ENCODE measurements around the gene PTPN6. TPM values are rescaled to one million over a fixed set of nuclear protein-coding genes. Genes with fewer than 3 reads are reported as not detected.
A peak's percentile ranks its signal among the peaks of the same experiment; 100 is the strongest.

PTPN6 gene
- total RNA-seq, 2 experiments from 2014 or later: 37.1 to 116 TPM

DNA sequence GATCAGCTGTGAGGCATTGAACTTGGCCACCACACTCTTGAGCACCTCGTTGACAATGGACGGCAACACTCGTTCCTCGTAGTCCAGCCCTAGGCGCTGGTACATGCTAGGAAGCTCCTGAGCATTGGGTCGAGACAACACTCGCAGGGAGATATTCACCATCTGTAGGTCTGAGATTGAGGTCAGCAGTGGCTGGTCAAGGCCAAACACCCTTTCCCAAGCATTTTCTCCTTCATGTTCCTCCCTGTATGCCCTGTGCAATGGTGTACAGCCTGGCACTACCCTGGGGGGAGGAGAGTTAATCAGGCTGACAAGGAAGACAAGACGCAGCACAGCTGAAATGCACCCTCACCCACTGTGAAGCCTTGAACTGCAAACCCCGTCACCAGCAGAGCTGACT, 17.3 kb downstream of the PTPN6 start:
- intact Hi-C loops (cut with micrococcal nuclease; ENCODE audit: unreplicated experiment): no loop called here
- Histone ChIP-seq H3K4me2 (ENCODE audit: low read length) (peak overlapping the region; percentile 79), H3K4me1 (ENCODE audit: insufficient read depth, low read length, poor library complexity, severe bottlenecking) (peaks cover 61% of the 10 kb centered on the region), H3K9me3 (ENCODE audit: low read length) (no peaks in the 10 kb centered on the region), H3K9me2 (ENCODE audit: insufficient read depth, low read length) (no peaks in the 10 kb centered on the region), H3K27ac (ENCODE audit: low read depth, low read length, poor library complexity, severe bottlenecking) (no peak overlapping the region), H4K20me1 (ENCODE audit: insufficient read depth, low read length) (0 out of 2 replicates have a peak, but pooled peaks cover 3% of the 10 kb centered on the region), H3K79me2 (ENCODE audit: insufficient read depth, low read depth, low read length) (peaks cover 58% of the 10 kb centered on the region), H2AFZ (ENCODE audit: low read length) (no peak overlapping the region), H3K36me3 (ENCODE audit: insufficient read depth, low read length) (peaks cover 76% of the 10 kb centered on the region), H3K4me3 (ENCODE audit: low read depth, low read length, poor library complexity, severe bottlenecking) (peak overlapping the region; percentile 99)
- no peak for DNase-seq (ENCODE audit: low spot score)
- BruUV-seq (replicated peaks): no TSS peak
- ChIA-PET CTCF (ENCODE audit: unreplicated experiment) (interaction anchor here (1.0 to 1.1 kb wide), 2 partner anchors 18 to 23 kb away, joined by 3 read pairs; no protein-coding TSS in a partner anchor), POLR2A (interaction anchor here (0.7 to 2.5 kb wide), 8 partner anchors 9 to 117 kb away, joined by 3 to 43 read pairs (median 3); partner anchors contain the start of genes C12orf57, CDCA3, LPCAT3 and RNU7-1)
- TF ChIP-seq EZH2phosphoT487 (IDR thresholded peaks at IDR 0.05; ENCODE audit: borderline replicate concordance, low read depth, low read length): no peak
- TF ChIP-seq, protein P1, sequence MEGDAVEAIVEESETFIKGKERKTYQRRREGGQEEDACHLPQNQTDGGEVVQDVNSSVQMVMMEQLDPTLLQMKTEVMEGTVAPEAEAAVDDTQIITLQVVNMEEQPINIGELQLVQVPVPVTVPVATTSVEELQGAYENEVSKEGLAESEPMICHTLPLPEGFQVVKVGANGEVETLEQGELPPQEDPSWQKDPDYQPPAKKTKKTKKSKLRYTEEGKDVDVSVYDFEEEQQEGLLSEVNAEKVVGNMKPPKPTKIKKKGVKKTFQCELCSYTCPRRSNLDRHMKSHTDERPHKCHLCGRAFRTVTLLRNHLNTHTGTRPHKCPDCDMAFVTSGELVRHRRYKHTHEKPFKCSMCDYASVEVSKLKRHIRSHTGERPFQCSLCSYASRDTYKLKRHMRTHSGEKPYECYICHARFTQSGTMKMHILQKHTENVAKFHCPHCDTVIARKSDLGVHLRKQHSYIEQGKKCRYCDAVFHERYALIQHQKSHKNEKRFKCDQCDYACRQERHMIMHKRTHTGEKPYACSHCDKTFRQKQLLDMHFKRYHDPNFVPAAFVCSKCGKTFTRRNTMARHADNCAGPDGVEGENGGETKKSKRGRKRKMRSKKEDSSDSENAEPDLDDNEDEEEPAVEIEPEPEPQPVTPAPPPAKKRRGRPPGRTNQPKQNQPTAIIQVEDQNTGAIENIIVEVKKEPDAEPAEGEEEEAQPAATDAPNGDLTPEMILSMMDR (conservative IDR thresholded peaks at IDR 0.05; ENCODE audit: low read length): no peak

GRCh38 chr12:6970096-6970527, 19.0 kb downstream of the PTPN6 start:
- no TSS peak for BruUV-seq (replicated peaks)
- H3K79me2 ChIP-seq (ENCODE audit: insufficient read depth, low read depth, low read length): peaks cover 66% of the 10 kb centered on the region
- CTCF ChIA-PET (ENCODE audit: unreplicated experiment): no interaction called here
- no peaks in the 10 kb centered on the region for H3K9me3 ChIP-seq (ENCODE audit: low read length)
- intact Hi-C loops (cut with micrococcal nuclease; ENCODE audit: unreplicated experiment): loop anchor here (1.0 to 5.0 kb wide), 4 partner anchors 33 to 118 kb away; partner anchors contain the start of genes CDCA3 and USP5
- peak overlapping the region; percentile 99 for H3K4me3 ChIP-seq (ENCODE audit: low read depth, low read length, poor library complexity, severe bottlenecking)
- H3K27ac ChIP-seq (ENCODE audit: low read depth, low read length, poor library complexity, severe bottlenecking): peak overlapping the region; percentile 64
- no peak for TF ChIP-seq EZH2phosphoT487 (IDR thresholded peaks at IDR 0.05; ENCODE audit: borderline replicate concordance, low read depth, low read length)
- TF ChIP-seq, protein P1 (conservative IDR thresholded peaks at IDR 0.05; ENCODE audit: low read length): no peak
- peaks cover 70% of the 10 kb centered on the region for H3K4me1 ChIP-seq (ENCODE audit: insufficient read depth, low read length, poor library complexity, severe bottlenecking)
- 0 out of 2 replicates have a peak, but pooled peaks cover 3% of the 10 kb centered on the region for H4K20me1 ChIP-seq (ENCODE audit: insufficient read depth, low read length)
- POLR2A ChIA-PET: interaction anchor here (0.6 to 1.3 kb wide), 3 partner anchors 10 to 218 kb away, joined by 3 to 4 read pairs (median 4); partner anchors contain the start of genes C12orf57 and RNU7-1
- H2AFZ ChIP-seq (ENCODE audit: low read length): no peak overlapping the region
- H3K9me2 ChIP-seq (ENCODE audit: insufficient read depth, low read length): no peaks in the 10 kb centered on the region
- peak overlapping the region; percentile 79 for H3K4me2 ChIP-seq (ENCODE audit: low read length)
- no peak for DNase-seq (ENCODE audit: low spot score)
- H3K36me3 ChIP-seq (ENCODE audit: insufficient read depth, low read length): peaks cover 76% of the 10 kb centered on the region

GRCh38 chr12:6974180-6974579, 23.0 kb downstream of the PTPN6 start:
- peak overlapping the region; percentile 23 for H3K27ac ChIP-seq (ENCODE audit: low read depth, low read length, poor library complexity, severe bottlenecking)
- no peak for DNase-seq (ENCODE audit: low spot score)
- TF ChIP-seq EZH2phosphoT487 (IDR thresholded peaks at IDR 0.05; ENCODE audit: borderline replicate concordance, low read depth, low read length): no peak
- TF ChIP-seq, protein P1 (conservative IDR thresholded peaks at IDR 0.05; ENCODE audit: low read length): no peak
- ChIA-PET CTCF (ENCODE audit: unreplicated experiment) (interaction anchor here (0.6 to 0.7 kb wide), 2 partner anchors 13 to 149 kb away, joined by 3 read pairs; no protein-coding TSS in a partner anchor), POLR2A (interaction anchor here (0.5 to 2.6 kb wide), 4 partner anchors 18 to 121 kb away, joined by 3 to 16 read pairs (median 6); partner anchors contain the start of genes C12orf57, LPCAT3 and RNU7-1)
- no peaks in the 10 kb centered on the region for H3K9me3 ChIP-seq (ENCODE audit: low read length)
- peak overlapping the region; percentile 27 for H3K4me2 ChIP-seq (ENCODE audit: low read length)
- peaks cover 44% of the 10 kb centered on the region for H3K4me1 ChIP-seq (ENCODE audit: insufficient read depth, low read length, poor library complexity, severe bottlenecking)
- no TSS peak for BruUV-seq (replicated peaks)
- peaks cover 76% of the 10 kb centered on the region for H3K36me3 ChIP-seq (ENCODE audit: insufficient read depth, low read length)
- no peak overlapping the region for H3K4me3 ChIP-seq (ENCODE audit: low read depth, low read length, poor library complexity, severe bottlenecking)
- H4K20me1 ChIP-seq (ENCODE audit: insufficient read depth, low read length): 0 out of 2 replicates have a peak, but pooled peaks cover under 1% of the 10 kb centered on the region
- intact Hi-C loops (cut with micrococcal nuclease; ENCODE audit: unreplicated experiment): loop anchor here (5.0 kb wide), 2 partner anchors 37 to 122 kb away; partner anchors contain the start of genes CDCA3 and USP5
- H3K79me2 ChIP-seq (ENCODE audit: insufficient read depth, low read depth, low read length): peaks cover 49% of the 10 kb centered on the region
- H2AFZ ChIP-seq (ENCODE audit: low read length): no peak overlapping the region
- H3K9me2 ChIP-seq (ENCODE audit: insufficient read depth, low read length): no peaks in the 10 kb centered on the region
